ENCODE data around the gene TNK2. TPM values are rescaled to one million over a fixed set of nuclear protein-coding genes. Genes with fewer than 3 reads are reported as not detected.

The TNK2 gene
- total and polyA plus RNA-seq, 2 donors (not counting 1 experiment from before 2014, with no cell fraction given), result 131 to 198 TPM

- intact Hi-C loops (cut with micrococcal nuclease), result no loop called here
- Histone ChIP-seq H2AFZ (ENCODE audit: insufficient read depth, low read depth, low read length, poor library complexity, severe bottlenecking) (no peak overlapping the region), H3K9ac (ENCODE audit: low read length) (no peak overlapping the region), H3K4me1 (ENCODE audit: control insufficient read depth in 2 of 2, insufficient read depth in 2 of 2, low read length in 2 of 2) (no peaks in the 10 kb centered on the region), H3K79me2 (ENCODE audit: control insufficient read depth, insufficient read depth, low read length) (no peaks in the 10 kb centered on the region), H3K27me3 (replicated peaks in 1 of 4; ENCODE audit: control extremely low read depth in 1 of 4, control insufficient read depth in 3 of 4, insufficient read depth in 4 of 4, low read length in 3 of 4) (no peaks in the 10 kb centered on the region), H3K9me3 (ENCODE audit: control extremely low read depth in 1 of 3, control insufficient read depth in 2 of 3, insufficient read depth in 1 of 3, low read length in 2 of 3) (no peaks in the 10 kb centered on the region), H3K4me3 (ENCODE audit: control extremely low read depth in 1 of 5, extremely low read depth in 1 of 5, insufficient read depth in 1 of 5, low read depth in 2 of 5, low read length in 4 of 5) (no peak overlapping the region), H3K27ac (ENCODE audit: low read length in 2 of 2) (no peak overlapping the region), H4K20me1 (ENCODE audit: control insufficient read depth, insufficient read depth, low read length, poor library complexity, severe bottlenecking) (no peaks in the 10 kb centered on the region), H3K4me2 (replicated peaks; ENCODE audit: low read depth, low read length, poor library complexity, severe bottlenecking) (no peak overlapping the region), H3K36me3 (replicated peaks in 1 of 2; ENCODE audit: control extremely low read depth in 1 of 2, control insufficient read depth in 1 of 2, extremely low read depth in 1 of 2, insufficient read depth in 2 of 2, low read length in 1 of 2) (no peaks in the 10 kb centered on the region)
- Mint-ChIP-seq H3K27ac (no peak overlapping the region), H3K9me3 (ENCODE audit: insufficient read depth) (no peaks in the 10 kb centered on the region), H3K4me3 (no peak overlapping the region), H3K27me3 (no peaks in the 10 kb centered on the region), H3K4me1 (no peaks in the 10 kb centered on the region)
- no peak for DNase-seq
- no peak for TF ChIP-seq CTCF (IDR thresholded peaks at IDR 0.05)
- CTCF ChIA-PET, result no interaction called here
- 90% methylated on average over 3 of the region's 8 CpGs for WGBS (ENCODE audit: insufficient coverage)
- no peak for ATAC-seq (ENCODE audit: low read depth)
- POLR2A ChIA-PET, result no interaction called here
Observed at GRCh38 chr3:195931582-195932273, 23.4 kb upstream of the TNK2 start.

GRCh38 chr3:195929452-195929851 lies 21.1 kb upstream of the TNK2 start:
- Mint-ChIP-seq H3K27ac (no peak overlapping the region), H3K4me3 (no peak overlapping the region), H3K4me1 (no peaks in the 10 kb centered on the region), H3K27me3 (no peaks in the 10 kb centered on the region), H3K9me3 (ENCODE audit: insufficient read depth) (no peaks in the 10 kb centered on the region)
- no peaks in the 10 kb centered on the region for H3K36me3 ChIP-seq (replicated peaks in 1 of 2; ENCODE audit: control extremely low read depth in 1 of 2, control insufficient read depth in 1 of 2, extremely low read depth in 1 of 2, insufficient read depth in 2 of 2, low read length in 1 of 2)
- no peak for DNase-seq
- H3K4me2 ChIP-seq (replicated peaks; ENCODE audit: low read depth, low read length, poor library complexity, severe bottlenecking), result no peak overlapping the region
- ChIA-PET POLR2A (interaction anchor here (1.1 kb wide), 1 partner anchor 11 kb away, joined by 3 read pairs; no protein-coding TSS in a partner anchor), CTCF (interaction anchor here (1.0 kb wide), 1 partner anchor 13 kb away, joined by 3 read pairs; no protein-coding TSS in a partner anchor)
- no peaks in the 10 kb centered on the region for H3K4me1 ChIP-seq (ENCODE audit: control insufficient read depth in 2 of 2, insufficient read depth in 2 of 2, low read length in 2 of 2)
- 100% methylated on average over 2 of the region's 3 CpGs for WGBS (ENCODE audit: insufficient coverage)
- H3K9ac ChIP-seq (ENCODE audit: low read length), result no peak overlapping the region
- intact Hi-C loops (cut with micrococcal nuclease), result no loop called here
- no peaks in the 10 kb centered on the region for H3K79me2 ChIP-seq (ENCODE audit: control insufficient read depth, insufficient read depth, low read length)
- H3K9me3 ChIP-seq (ENCODE audit: control extremely low read depth in 1 of 3, control insufficient read depth in 2 of 3, insufficient read depth in 1 of 3, low read length in 2 of 3), result no peaks in the 10 kb centered on the region
- no peak overlapping the region for H3K27ac ChIP-seq (ENCODE audit: low read length in 2 of 2)
- no peak overlapping the region for H2AFZ ChIP-seq (ENCODE audit: insufficient read depth, low read depth, low read length, poor library complexity, severe bottlenecking)
- ATAC-seq (ENCODE audit: low read depth), result no peak
- no peak for TF ChIP-seq EZH2 (IDR thresholded peaks at IDR 0.05; ENCODE audit: borderline replicate concordance, insufficient read depth, low read depth, low read length, poor library complexity, severe bottlenecking)
- no peak for TF ChIP-seq CTCF (IDR thresholded peaks at IDR 0.05)
- no peaks in the 10 kb centered on the region for H3K27me3 ChIP-seq (replicated peaks in 1 of 4; ENCODE audit: control extremely low read depth in 1 of 4, control insufficient read depth in 3 of 4, insufficient read depth in 4 of 4, low read length in 3 of 4)
- H4K20me1 ChIP-seq (ENCODE audit: control insufficient read depth, insufficient read depth, low read length, poor library complexity, severe bottlenecking), result no peaks in the 10 kb centered on the region
- no peak overlapping the region for H3K4me3 ChIP-seq (ENCODE audit: control extremely low read depth in 1 of 5, extremely low read depth in 1 of 5, insufficient read depth in 1 of 5, low read depth in 2 of 5, low read length in 4 of 5)
